HepG2 (cell line): ENCODE results near the gene GJD3. TPM values are rescaled to one million over a fixed set of nuclear protein-coding genes. Genes with fewer than 3 reads are reported as not detected.

Experiments used
- CBX1 ChIP-seq: IDR thresholded peaks from one replicate; pipeline ENCODE4 v1.6.1; 2016; ENCODE audit warnings: antibody characterized with exemption, low read depth
- HDAC6 ChIP-seq: fragments of 200-600 bp; sonication (generic); IDR thresholded peaks from 2 replicates; pipeline ENCODE4 v1.7.0; 2017; ENCODE audit warnings: mild to moderate bottlenecking, antibody characterized with exemption, low read length, low read depth
- NR2F6 ChIP-seq, 2 experiments: IDR thresholded peaks; 2 replicates each; pipeline ENCODE4 v1.6.1; 2016; ENCODE audit warnings: antibody characterized with exemption in 1 of 2, mild to moderate bottlenecking in 1 of 2
- REPIN1 ChIP-seq: sonication (generic); formaldehyde crosslinking; IDR thresholded peaks from 2 replicates; pipeline ENCODE4 v1.8.0; 2022; ENCODE audit warnings: missing genetic modification reagents, low read depth, mild to moderate bottlenecking, borderline replicate concordance
- SALL1 ChIP-seq: sonication (generic); formaldehyde crosslinking; IDR thresholded peaks from 2 replicates; pipeline ENCODE4 v1.8.0; 2022; ENCODE audit warnings: mild to moderate bottlenecking, missing genetic modification reagents
- ZKSCAN1 ChIP-seq: fragments of 150-350 bp; IDR thresholded peaks from 2 replicates; pipeline ENCODE4 v1.6.1; 2014; ENCODE audit warnings: low read length
- ZNF274 ChIP-seq: sonication (generic); formaldehyde crosslinking; IDR thresholded peaks from 2 replicates; pipeline ENCODE4 v1.5.1; 2020; ENCODE audit warnings: mild to moderate bottlenecking, missing genetic modification reagents
- ZNF33A ChIP-seq: sonication (generic); formaldehyde crosslinking; IDR thresholded peaks from 2 replicates; pipeline ENCODE4 v1.5.1; 2020; ENCODE audit warnings: missing genetic modification reagents, mild to moderate bottlenecking, moderate library complexity, borderline replicate concordance
- ZNF431 ChIP-seq: sonication (generic); formaldehyde crosslinking; IDR thresholded peaks from 2 replicates; pipeline ENCODE4 v1.9.0; 2022; ENCODE audit warnings: missing genetic modification reagents, low read depth, mild to moderate bottlenecking, borderline replicate concordance
- ZNF567 ChIP-seq: sonication (generic); formaldehyde crosslinking; IDR thresholded peaks from 2 replicates; pipeline ENCODE4 v1.8.1; 2023; ENCODE audit warnings: mild to moderate bottlenecking, missing genetic modification reagents, borderline replicate concordance
- ZNF891 ChIP-seq: sonication (generic); formaldehyde crosslinking; IDR thresholded peaks from 2 replicates; pipeline ENCODE4 v1.5.0; 2020; ENCODE audit warnings: mild to moderate bottlenecking, missing genetic modification reagents
- polyA plus RNA-seq, 8 experiments: library from polyadenylated mRNA; depleted of rRNA in 3 of 8; stranded (reverse) in 7 of 8; unstranded in 1 of 8; fragments of >200 nt; fragmentation: Illumina TruSeq in 4 of 8; extraction: Trizol in 4 of 8; gene quantifications; 2 replicates each; pipeline versions ENCODE4 v1.2.1 to v1.2.3, GENCODE V29; 2011 to 2016; ENCODE audit warnings: low read depth in 4 of 8, missing spikeins in 1 of 8, mixed read lengths in 1 of 8; ENCODE audit not compliant: insufficient read depth in 1 of 8
- total RNA-seq, 5 experiments: library from RNA; depleted of rRNA; stranded (reverse); fragments of >200 nt; fragmentation: Illumina TruSeq; extraction: Trizol; gene quantifications; 2 replicates each; pipeline ENCODE4 v1.2.3, GENCODE V29; 2016; ENCODE audit warnings: low read depth in 1 of 5
- TF ChIP-seq, protein P1 (sequence below): sonication (generic); formaldehyde crosslinking; IDR thresholded peaks from 2 replicates; pipeline ENCODE4 v1.4.0; 2020; ENCODE audit warnings: missing genetic modification reagents
- TF ChIP-seq, protein P2 (sequence below): sonication (generic); formaldehyde crosslinking; IDR thresholded peaks from 2 replicates; pipeline ENCODE4 v1.5.0; 2020; ENCODE audit warnings: mild to moderate bottlenecking, missing genetic modification reagents
- TF ChIP-seq, protein P3 (sequence below): sonication (generic); formaldehyde crosslinking; conservative IDR thresholded peaks from 2 replicates; pipeline ENCODE4 v1.8.0; 2022; ENCODE audit warnings: low read depth, missing genetic modification reagents
- TF ChIP-seq, protein P4 (sequence below): sonication (generic); formaldehyde crosslinking; IDR thresholded peaks from 2 replicates; pipeline ENCODE4 v1.4.0; 2020; ENCODE audit warnings: mild to moderate bottlenecking, low read depth, missing genetic modification reagents
- TF ChIP-seq, protein P5 (sequence below): sonication (generic); formaldehyde crosslinking; IDR thresholded peaks from 2 replicates; pipeline ENCODE4 v1.8.0; 2022; ENCODE audit warnings: mild to moderate bottlenecking, missing genetic modification reagents, moderate library complexity

The GJD3 gene
- total and polyA plus RNA-seq, 2 of the 13 experiments (the other 11 are each of a cell fraction or from before 2014, with no cell fraction given): not detected

DNA sequence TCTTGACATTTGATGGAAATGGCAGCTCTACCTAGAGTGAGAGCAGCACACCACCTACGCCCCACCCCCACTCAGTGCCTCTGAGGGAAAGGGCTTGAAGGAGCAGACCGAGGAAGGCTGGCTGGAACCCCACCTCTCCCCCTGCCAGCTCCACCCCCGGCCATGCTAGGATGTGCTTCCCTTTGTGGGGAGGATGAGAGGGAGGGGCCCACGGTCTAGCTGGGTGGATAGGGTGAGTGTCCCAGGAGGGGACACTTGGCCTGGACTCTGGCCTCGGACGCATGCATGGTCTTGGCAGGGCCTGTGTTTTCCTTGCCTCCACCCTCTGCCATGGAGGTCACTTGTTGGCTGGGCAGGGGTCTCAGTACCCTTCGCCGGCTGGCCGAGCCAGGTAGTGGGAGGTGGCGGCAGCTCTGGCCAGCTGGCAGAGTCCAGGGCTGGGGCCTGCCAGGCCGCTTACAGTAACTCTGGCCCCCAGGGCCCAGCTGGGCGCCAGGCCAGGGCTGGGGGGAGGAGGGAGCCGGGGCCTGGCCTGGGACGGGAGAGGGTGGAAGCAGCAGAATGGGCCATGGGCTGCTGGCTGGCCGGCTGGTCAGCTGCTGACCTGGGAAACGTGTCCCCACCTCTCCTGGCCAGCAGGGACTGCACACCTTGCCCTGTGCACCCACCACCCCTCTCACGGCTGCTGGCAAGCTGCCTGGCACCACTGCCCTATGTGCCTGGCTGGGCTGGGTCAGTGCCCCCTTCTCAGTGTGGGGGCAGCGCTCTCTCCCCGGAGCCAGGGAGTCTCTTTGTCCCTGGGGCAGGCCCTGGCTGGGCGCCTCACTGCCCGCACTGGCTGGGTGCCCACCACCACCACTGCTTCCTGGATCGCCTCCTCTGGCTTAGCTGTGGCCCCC, 32.5 kb downstream of the GJD3 start (continued):
- TF ChIP-seq NR2F6 (IDR thresholded peaks at IDR 0.05): no peak
- TF ChIP-seq NR2F6 (CRISPR knock-in tag; IDR thresholded peaks at IDR 0.05): peak; percentile 50; the same call in 1 of the 2 replicates
- TF ChIP-seq, protein P1, sequence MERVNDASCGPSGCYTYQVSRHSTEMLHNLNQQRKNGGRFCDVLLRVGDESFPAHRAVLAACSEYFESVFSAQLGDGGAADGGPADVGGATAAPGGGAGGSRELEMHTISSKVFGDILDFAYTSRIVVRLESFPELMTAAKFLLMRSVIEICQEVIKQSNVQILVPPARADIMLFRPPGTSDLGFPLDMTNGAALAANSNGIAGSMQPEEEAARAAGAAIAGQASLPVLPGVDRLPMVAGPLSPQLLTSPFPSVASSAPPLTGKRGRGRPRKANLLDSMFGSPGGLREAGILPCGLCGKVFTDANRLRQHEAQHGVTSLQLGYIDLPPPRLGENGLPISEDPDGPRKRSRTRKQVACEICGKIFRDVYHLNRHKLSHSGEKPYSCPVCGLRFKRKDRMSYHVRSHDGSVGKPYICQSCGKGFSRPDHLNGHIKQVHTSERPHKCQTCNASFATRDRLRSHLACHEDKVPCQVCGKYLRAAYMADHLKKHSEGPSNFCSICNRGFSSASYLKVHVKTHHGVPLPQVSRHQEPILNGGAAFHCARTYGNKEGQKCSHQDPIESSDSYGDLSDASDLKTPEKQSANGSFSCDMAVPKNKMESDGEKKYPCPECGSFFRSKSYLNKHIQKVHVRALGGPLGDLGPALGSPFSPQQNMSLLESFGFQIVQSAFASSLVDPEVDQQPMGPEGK (CRISPR knock-in tag): peak; percentile 74
- TF ChIP-seq ZNF274: no peak
- no peak for TF ChIP-seq ZNF891 (CRISPR knock-in tag)
- TF ChIP-seq, protein P2, sequence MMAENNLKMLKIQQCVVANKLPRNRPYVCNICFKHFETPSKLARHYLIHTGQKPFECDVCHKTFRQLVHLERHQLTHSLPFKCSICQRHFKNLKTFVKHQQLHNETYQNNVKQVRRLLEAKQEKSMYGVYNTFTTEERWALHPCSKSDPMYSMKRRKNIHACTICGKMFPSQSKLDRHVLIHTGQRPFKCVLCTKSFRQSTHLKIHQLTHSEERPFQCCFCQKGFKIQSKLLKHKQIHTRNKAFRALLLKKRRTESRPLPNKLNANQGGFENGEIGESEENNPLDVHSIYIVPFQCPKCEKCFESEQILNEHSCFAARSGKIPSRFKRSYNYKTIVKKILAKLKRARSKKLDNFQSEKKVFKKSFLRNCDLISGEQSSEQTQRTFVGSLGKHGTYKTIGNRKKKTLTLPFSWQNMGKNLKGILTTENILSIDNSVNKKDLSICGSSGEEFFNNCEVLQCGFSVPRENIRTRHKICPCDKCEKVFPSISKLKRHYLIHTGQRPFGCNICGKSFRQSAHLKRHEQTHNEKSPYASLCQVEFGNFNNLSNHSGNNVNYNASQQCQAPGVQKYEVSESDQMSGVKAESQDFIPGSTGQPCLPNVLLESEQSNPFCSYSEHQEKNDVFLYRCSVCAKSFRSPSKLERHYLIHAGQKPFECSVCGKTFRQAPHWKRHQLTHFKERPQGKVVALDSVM: no peak
- TF ChIP-seq, protein P3, sequence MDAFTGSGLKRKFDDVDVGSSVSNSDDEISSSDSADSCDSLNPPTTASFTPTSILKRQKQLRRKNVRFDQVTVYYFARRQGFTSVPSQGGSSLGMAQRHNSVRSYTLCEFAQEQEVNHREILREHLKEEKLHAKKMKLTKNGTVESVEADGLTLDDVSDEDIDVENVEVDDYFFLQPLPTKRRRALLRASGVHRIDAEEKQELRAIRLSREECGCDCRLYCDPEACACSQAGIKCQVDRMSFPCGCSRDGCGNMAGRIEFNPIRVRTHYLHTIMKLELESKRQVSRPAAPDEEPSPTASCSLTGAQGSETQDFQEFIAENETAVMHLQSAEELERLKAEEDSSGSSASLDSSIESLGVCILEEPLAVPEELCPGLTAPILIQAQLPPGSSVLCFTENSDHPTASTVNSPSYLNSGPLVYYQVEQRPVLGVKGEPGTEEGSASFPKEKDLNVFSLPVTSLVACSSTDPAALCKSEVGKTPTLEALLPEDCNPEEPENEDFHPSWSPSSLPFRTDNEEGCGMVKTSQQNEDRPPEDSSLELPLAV (CRISPR knock-in tag): no peak
- no peak for TF ChIP-seq ZNF431 (CRISPR knock-in tag)
- no peak for TF ChIP-seq SALL1 (CRISPR knock-in tag)
- TF ChIP-seq REPIN1 (CRISPR knock-in tag): no peak
- TF ChIP-seq, protein P4, sequence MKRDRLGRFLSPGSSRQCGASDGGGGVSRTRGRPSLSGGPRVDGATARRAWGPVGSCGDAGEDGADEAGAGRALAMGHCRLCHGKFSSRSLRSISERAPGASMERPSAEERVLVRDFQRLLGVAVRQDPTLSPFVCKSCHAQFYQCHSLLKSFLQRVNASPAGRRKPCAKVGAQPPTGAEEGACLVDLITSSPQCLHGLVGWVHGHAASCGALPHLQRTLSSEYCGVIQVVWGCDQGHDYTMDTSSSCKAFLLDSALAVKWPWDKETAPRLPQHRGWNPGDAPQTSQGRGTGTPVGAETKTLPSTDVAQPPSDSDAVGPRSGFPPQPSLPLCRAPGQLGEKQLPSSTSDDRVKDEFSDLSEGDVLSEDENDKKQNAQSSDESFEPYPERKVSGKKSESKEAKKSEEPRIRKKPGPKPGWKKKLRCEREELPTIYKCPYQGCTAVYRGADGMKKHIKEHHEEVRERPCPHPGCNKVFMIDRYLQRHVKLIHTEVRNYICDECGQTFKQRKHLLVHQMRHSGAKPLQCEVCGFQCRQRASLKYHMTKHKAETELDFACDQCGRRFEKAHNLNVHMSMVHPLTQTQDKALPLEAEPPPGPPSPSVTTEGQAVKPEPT (CRISPR knock-in tag): no peak
- TF ChIP-seq ZKSCAN1: no peak
- TF ChIP-seq, protein P5, sequence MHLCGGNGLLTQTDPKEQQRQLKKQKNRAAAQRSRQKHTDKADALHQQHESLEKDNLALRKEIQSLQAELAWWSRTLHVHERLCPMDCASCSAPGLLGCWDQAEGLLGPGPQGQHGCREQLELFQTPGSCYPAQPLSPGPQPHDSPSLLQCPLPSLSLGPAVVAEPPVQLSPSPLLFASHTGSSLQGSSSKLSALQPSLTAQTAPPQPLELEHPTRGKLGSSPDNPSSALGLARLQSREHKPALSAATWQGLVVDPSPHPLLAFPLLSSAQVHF (CRISPR knock-in tag): no peak
- no peak for TF ChIP-seq ZNF33A (CRISPR knock-in tag)
- no peak for TF ChIP-seq HDAC6
- no peak for TF ChIP-seq ZNF567 (CRISPR knock-in tag)
- TF ChIP-seq CBX1: no peak
